PC-9 (cell line): Measurements from ENCODE around the gene MYO18B.

Experiments used
- EZH2 ChIP-seq: fragments of 200-600 bp; sonication (generic); IDR thresholded peaks from 2 replicates; pipeline ENCODE4 v1.8.0; 2017; ENCODE audit warnings: antibody characterized with exemption, low read depth
- TF ChIP-seq, protein P1 (sequence below): fragments of 200-600 bp; sonication (generic); conservative IDR thresholded peaks from 2 replicates; pipeline ENCODE4 v1.6.1; 2017; ENCODE audit warnings: mixed run types, antibody characterized with exemption, mild to moderate bottlenecking, moderate library complexity

GRCh38 chr22:25710501-25710900, 31.5 kb upstream of the MYO18B start:
- TF ChIP-seq, protein P1, sequence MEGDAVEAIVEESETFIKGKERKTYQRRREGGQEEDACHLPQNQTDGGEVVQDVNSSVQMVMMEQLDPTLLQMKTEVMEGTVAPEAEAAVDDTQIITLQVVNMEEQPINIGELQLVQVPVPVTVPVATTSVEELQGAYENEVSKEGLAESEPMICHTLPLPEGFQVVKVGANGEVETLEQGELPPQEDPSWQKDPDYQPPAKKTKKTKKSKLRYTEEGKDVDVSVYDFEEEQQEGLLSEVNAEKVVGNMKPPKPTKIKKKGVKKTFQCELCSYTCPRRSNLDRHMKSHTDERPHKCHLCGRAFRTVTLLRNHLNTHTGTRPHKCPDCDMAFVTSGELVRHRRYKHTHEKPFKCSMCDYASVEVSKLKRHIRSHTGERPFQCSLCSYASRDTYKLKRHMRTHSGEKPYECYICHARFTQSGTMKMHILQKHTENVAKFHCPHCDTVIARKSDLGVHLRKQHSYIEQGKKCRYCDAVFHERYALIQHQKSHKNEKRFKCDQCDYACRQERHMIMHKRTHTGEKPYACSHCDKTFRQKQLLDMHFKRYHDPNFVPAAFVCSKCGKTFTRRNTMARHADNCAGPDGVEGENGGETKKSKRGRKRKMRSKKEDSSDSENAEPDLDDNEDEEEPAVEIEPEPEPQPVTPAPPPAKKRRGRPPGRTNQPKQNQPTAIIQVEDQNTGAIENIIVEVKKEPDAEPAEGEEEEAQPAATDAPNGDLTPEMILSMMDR, result no peak
- no peak for TF ChIP-seq EZH2
